HG02943 (cell line): Measurements from ENCODE around the gene SOX18.

ENCODE experiments used
- ATAC-seq: cut with Tn5 transposase; IDR thresholded peaks from one replicate; pipeline ENCODE4 v1.9.1; 2021; ENCODE audit warnings: mild to moderate bottlenecking, low read depth, moderate library complexity; ENCODE audit not compliant: unreplicated experiment

Gene SOX18

DNA sequence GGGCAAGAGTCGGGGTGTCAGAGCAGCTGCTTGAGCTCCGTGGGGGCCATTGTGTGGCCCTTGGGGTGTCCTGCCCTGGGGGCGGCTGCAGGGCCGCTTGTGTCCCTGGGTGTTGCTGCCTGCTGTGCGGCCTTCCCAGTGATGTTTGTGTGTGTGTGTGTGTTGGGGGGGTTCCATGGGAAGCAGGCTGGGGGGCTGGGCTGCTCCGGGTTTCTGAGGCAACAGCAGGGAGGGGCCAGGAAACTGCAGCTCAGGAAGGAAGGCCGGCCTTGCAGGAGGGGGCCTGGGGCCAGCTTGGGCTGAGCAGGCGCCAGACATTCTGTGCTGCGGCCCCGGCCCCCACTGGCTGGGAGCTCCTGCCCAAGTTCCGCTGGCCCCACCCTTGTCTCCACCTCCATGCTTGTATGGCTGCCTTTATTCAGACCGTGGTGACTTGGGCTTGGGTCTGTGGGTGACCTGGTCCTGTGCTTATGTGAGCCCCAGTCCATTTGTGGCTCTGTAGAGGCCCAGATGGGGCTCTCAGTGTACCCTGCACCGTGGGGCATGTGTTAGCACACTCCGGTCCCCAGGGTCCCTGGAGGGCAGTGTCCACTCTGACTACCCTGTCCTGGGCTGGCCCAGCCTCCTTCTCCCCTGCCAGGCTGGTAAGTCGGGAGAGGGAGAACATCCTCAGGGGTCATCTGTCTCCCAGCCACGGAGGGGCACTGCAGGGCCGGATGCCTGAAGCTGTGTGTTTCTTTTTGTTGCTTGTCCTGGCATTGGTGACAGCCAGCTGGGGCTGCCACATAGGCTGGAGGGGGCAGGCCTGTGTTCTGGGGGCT is 4.6 kb upstream of the SOX18 start:
- no peak for ATAC-seq

DNA sequence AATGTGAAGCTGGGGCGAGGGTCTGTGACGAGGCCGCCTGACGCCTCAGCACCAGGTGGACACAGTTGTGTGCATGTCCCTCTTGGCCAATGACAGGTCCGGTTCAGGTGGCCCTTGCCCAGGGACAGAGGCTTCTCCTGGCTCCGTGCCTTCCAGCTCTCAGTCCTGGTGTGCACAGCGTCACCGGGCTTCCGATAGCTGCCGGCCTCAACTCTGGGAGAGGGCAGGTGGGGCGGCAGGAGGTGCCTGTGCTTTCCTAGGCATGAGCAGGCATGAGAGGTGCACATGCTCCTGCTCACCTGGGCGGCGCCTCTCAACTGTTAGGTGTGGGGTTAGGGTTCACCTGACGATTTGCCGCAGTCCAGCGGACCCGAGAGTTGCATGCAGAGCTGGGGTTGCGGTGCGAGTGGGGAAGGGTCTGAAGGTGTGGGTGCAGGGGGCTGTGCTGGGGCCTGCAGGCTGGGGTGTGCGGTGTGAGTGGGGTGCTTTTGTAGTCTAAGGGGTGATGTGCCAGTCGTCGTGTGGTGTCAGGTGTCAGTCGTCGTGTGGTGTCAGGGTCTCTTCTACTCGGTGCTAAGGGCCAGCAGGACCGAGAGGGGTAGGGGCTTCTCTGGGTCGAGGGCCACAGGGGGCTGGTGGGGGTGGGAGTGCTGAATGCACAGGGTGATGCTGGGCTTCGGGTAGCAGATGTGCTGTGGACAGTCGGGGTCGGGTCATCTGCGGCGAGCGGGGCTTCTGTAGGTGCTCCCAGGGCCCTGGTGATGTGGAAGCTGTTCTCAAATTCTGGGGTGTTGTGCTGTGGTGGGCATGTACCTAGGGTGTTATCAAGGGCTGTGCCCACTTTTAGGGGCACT is 3.8 kb upstream of the SOX18 start:
- ATAC-seq, result no peak

DNA sequence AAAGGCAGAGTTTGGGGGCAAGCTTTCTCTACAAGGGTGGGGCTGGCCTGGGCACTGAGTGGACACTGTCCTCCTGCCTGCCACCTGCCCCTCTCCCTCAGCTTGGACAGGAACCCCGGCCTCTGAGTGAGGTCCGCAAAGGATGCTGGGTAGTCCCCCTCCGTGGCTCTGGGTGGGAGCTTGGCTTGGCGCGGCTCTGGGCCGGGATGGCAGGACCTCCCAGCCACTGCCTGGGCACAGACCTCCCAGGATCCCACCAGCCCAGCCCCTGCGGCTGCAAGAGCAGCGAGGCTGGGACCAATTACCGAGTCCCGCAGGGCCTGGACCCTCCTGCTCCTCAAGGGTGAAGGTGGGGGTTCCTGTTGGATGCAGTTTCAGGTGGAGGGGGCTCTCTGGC is 2.9 kb upstream of the SOX18 start:
- ATAC-seq, result no peak

DNA sequence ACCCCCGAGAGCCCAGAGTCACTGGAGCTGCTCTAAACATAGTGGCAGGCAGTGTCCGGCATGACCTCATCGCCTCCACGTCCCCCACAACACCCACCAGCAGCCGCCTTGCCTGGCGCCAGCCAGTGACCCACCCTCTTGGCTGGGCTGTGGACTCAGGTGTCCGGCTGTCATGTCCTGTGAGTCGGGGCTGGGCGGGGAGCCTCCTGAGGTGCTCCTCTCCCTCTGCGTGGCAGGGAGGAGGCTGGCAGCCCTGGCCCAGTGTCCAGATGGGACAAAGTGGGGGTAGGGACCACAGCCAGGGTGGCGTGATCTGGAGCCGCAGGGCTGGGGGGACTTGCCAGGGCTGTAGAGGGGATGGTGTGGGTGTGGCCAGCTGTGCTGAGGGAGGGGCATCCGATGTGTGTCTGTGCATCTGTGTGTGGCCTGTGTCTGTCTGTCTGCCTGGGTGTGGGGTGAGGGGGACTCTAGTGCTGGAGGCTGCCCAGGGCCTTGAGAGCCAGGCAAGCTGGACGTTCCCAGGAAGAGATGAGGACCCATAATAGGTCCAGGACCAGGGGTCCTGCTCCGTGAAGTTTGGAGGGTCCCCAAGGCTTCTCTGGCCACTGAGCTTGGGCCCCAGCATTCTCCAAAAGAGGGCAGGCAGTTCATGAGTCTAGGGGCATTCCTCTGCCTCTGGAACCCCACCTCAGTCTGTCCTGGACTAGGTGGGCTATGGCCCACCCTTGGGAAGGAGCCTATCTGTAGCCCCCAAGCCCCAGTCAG is 2.3 kb upstream of the SOX18 start:
- ATAC-seq, result no peak

DNA sequence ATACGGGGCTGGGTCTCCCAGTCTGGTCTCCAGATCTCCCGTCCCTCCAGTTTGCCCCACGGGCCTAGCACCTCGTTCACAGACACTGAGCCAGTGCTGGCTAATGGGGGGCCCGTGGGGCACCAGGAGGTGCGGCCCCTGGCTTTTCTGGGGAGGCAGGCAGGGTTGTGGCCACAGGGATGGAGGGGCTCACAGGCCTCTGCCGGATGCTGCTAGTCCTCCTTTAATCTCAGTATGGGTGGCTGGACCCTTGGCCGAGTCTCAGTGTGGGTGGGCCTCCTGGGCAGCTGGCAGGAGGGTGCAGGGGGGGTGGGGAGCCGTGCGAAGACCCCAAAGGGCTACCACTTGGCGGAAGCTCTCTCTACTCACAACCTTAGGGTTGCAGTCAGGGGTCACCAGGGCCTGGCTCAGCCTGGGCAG is 1.6 kb upstream of the SOX18 start:
- ATAC-seq, result no peak

DNA sequence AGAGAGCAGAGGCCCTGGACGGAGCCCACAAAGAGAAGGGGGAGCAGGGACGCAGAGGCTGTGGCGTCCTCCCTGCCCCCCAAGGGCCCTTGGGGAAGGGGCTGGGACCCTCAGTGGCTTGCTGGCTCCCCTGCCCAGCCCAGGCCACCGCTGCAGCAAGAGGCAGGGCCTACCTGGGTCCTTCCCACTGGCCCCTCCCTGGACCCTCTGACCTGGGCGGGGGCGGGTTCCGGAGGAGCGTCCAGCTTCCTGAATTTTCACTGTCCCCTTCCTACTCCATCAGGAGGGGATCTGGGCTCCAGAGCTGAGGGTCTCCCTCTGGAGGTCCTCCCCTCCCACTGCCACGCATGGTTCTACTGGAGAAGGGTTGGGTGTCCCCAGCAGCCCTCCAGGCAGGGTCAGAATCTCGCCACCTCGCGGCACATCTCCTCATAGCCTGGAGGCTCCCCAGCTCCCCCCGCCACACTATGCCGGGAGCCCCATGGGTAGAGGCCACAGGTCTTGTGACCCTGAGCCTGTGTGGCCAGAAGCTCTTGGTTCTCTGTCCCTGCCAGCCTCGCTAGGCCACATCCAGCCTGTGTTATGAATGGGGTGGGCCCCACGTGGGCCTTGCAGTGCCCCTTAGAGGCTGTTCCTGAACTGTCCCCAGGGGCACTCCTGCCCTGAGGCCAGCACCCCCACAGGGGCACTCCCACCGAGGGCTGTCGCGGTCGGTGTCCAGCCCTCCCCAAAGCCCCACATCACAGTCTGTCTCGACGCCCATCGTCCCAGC is 1.0 kb upstream of the SOX18 start:
- no peak for ATAC-seq

DNA sequence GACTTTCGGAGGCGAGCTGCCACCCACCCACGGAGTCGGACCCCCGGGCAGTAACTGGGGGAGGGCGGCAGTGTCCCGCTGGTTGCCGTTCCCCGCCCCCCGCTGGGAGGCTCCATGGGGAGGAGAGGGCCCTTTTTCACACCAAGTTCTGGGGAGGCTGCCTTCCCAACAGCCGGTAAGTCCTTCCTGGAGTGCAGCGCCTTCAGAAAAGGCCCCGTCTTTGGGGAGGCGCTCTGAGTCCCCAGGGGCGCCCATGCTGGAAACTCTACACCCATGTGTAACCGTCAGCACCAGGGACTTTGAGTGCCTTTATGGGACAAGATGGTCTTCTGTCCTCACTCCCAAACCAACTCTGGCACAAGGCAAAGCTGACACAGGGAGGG is 430 bp upstream of the SOX18 start:
- ATAC-seq, result no peak

DNA sequence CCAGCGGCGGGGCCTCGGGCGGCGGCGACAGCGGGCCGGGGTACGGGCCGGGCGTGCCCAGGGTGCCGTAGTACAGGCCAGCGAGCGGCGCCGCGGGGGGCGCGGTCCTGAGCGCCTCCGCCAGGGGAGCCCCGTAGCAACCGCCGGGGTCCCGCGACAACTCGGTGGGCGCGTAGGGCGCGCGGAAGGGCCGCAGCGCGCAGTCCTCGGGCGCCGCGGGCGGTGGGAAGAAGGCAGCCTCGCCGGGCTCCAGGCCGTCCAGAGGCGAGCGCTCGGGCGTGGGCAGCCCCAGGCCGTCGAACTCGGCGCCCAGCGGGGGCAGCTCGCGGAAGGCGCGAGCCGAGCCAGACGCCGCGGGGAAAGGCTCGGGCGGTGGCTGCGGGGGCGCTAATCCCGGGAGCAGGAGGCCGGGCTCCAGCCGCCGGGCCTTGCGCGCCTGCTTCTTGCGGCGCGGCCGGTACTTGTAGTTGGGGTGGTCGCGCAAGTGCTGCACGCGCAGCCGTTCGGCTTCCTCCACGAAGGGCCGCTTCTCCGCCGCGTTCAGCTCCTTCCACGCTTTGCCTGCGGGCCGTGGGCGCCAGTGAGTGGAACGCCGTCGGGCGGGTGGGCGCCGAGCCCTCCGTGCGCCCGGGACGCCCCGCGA is 916 bp downstream of the SOX18 start:
- no peak for ATAC-seq

DNA sequence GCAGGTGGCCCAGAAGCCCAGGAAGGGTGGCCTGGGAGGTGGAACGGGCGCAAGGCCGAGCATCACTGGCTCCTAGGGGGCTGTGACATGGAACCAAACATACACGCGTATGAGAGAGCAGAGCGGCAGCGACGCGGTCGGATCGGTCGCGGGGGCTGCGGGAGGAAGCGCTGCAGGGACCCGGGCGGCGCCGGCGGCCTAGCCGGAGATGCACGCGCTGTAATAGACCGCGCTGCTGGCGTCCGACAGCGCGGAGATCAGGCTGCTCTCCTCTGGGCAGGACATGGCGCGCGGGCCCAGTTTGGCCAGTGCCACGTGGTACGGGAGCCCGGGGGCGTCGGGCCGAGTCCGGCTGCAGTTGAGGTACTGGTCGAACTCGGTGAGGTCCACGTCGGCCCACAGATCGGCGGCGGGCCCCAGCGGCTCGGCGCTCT is 1.5 kb downstream of the SOX18 start:
- ATAC-seq, result no peak

DNA sequence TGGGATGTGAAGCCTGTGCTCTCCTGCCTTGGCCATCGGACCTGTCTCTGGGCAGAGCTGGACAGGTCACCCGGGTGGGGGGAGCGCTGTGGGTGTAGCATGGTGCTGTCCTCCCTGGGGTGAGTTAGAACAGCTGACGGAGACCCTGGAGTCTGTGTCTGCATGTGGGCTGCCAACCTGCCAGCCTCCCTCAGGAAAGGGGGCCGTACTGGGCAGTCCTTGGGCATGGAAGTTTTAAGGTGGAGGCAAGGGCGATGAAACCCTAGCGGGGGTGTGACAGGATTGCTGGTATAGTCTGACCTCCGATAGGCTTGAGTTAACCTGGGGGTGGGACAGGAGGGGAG is 2.4 kb downstream of the SOX18 start:
- ATAC-seq, result no peak

DNA sequence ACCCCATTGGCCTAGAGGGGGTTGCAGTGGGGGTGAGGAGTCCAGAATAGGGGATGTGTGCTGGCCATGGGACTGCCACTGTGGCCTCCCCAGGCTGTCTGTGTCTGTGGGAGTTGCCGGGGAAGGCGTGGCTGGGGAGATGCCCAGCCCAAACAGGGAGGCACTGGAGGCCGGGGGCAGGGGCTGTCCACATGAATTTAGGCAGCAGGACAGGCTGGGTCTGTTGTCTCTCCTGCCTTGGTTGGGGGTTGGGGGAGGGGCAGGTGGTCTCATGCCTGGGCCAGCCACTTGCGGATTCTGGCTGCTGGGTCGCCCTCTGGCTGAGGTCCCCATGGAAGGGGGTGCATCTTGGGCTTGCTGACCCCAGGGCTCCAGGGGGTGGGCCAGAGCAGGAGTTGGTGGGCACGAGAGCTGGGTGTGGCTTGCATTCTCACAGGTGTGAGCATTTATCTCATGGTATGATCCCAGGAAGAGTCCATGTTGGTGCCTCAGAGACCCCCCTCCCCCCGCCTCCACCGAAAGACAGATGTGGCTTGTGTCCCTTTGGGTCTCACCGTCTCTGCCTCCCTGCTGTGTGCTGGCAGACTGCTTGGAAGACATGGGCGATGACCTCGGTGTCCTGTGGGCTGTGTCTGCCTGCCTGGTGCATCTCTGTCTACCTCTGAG is 4.0 kb downstream of the SOX18 start:
- no peak for ATAC-seq

DNA sequence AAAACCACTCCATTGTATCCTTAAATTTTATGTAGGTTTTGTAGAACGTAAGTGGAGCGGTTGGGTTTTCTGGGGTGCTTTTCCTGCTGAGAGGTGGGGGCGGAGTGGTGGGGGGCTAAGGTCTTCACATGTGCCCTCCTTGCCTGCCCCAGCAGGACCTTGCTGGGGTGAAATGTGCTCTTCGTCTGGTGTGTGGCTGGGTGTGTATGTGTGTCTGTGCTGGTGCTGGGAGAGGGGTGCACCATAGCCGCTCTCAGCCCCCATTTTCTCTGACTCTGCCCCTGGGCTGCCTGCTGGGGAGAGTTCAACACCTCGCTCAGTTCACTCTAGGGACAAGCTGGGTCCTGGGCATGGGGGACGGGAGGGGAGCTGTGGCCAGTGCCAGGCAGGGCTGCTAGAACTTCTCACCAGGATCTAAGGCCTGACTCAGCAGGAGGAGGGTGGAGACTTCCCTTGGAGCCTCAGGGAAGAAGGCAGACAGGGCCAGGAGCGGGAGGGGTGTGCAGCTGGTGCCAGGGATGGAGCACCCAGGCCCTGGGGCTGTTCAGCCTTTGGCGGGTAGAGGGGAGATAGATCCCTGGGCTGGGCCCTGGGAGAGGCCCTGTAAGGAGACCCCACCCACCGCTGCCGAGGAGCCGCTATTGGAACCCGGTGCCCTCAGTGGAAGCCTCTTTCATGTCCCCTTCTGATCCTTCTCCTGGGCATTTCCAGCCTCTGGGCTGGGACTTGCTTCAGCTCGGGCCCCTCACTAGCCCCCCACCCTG is 4.8 kb downstream of the SOX18 start:
- no peak for ATAC-seq

DNA sequence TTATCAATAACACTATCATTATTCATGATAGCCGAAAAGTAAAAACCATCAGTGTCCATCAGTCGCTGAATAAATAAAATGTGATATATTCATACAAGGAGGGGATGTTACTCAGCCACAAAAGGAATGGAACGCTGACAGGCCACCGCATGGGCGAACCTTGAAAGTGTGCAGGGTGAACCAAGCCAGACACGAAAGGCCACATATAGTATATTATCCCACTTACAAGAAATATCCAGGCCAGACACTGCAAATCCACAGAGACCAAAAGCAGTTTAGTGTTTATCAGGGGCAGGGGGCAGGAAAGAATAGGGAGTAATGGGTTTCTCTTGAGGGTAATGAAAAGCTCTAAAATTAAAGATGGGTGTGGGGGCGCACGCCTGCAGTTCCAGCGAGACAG is 5.7 kb downstream of the SOX18 start:
- no peak for ATAC-seq

DNA sequence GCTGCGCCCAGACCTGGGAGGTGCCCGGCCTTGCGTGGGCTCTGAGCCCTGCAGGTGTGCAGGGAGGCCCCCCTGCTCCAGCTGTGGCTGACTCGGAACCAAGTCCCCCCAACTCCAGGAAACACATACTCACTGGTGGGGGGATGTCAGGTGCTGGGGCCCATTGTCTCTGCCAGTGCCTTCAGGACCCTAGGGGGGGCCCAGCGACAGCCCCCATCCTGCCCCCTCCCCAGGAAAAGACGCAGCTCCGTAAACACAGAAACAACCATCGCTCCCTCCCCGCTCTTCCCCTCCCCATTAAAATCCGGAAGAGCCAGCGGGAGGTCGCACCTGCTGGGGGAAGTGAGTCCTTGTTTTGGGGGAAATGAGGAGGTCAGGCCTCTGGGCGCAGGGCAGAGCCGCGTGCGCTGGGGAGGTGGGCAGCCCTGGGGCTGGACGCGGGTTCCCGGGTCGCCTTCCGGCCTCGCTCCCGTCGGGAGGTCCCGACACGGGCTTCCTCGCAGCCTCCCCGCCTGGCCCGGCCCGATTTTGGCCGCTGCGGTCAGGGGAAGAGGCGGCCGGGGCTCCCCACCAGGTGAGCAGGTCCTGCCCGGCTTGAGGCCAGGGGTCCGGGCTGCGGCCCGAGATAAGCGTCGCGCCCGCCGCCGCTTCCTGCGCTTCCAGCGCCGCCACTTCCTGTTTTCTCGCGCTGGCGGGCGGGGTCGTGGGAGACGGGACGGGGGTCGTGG is 7.2 kb downstream of the SOX18 start:
- no peak for ATAC-seq

DNA sequence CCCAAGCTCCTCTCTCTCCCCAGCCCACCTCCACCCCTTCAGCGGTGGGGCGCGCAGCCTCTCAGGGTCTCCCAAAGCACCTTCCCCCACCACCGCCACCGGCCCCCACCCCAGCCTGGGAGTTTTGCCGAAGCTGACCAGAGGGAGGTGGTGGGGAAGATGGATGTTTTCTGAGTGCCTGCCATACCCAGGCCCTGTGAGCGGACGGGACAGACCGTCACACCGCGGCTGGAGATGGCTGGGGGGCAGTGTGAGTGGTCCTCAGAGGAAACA is 7.7 kb downstream of the SOX18 start:
- no peak for ATAC-seq

DNA sequence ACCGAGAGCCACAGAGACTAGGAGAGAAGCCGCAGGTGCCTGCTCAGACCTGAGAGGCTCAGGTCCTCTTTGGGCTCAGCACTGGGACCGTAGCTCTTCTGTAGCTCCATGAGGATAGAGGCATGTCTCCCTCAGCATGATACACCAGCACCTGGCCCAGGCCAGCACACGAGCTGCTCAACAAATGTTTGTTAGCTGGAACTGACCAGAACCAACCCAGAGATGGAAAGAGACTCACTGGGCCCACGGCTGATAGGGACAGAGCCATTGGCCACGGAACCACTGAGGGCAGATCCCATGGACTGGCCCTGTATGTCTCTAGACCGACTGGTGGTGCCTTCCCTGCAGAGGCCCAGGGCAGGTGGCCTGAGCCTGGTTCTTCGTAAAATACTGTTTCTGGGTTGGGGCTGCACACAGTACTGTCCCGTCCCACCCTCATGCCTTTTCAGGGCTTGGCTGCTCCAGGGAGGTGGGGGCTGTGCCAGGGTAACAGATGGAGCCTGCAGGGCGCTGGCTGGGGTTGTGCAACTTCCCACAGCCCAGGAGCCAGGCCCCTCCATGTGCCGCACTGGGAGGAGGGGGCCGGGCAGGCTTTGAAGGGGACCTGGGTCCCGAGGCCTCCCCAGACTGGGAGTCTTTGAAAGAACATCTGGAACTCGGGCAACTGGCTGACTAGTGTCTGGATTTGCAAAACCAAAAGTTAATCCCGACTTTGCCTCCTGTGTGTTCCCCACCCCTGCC is 8.2 kb downstream of the SOX18 start:
- no peak for ATAC-seq

DNA sequence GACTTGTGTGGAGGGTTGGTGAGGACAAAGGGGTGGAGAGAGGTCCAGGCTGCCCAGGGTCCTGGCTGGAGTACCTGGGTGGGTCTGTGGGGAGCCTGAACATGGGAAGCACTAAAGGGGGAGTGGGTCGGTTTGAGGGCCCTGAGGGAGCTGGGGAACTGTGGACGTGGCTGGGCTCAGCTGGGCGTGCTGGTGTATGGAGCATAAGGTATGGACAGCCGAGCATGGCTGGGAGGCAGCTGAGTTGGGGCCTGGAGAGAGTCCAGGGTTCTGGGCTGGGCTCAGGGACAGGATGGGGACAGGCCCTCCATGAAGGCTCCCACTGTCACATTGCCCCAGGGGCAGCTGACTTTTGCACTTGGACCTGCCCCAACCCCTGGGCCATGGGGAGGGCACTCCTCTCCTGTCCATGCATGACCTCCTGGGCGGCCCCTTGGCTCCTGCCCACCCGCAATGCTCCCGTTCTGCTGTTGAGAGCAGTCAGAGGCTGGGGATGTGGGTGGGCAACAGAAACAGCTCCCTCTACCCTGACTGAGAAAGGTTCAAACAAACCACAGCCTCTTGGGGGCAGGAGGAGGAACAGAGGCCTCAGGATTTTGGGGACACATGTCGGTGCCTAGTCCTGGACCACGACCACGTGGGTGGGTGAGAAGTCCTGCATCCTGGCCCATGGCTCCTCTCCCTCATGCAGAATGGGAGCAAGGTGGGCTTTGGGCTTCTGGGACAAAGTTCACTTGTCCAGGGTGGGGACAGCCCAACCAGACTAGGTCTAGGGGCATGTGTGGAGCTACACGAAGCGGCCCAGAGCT is 9.0 kb downstream of the SOX18 start:
- ATAC-seq, result no peak
